HG03571 (cell line): ENCODE data around the gene STPG3.
"Not testable (repeated sequence)": the region's sequence is repeated elsewhere in the genome, so short reads cannot be mapped to it uniquely, and the experiment has no call there.

Experiments used
- ATAC-seq: cut with Tn5 transposase; IDR thresholded peaks from one replicate; pipeline ENCODE4 v1.9.1; 2021; ENCODE audit not compliant: unreplicated experiment

The STPG3 gene

GRCh38 chr9:137232510-137232909 is 18.6 kb upstream of the STPG3 start:
- ATAC-seq, result no peak

- ATAC-seq, result no peak
These were observed 17.7 kb upstream of the STPG3 start for GRCh38 chr9:137233143-137233980.

GRCh38 chr9:137234055-137234697 is 16.9 kb upstream of the STPG3 start:
- no peak for ATAC-seq

DNA sequence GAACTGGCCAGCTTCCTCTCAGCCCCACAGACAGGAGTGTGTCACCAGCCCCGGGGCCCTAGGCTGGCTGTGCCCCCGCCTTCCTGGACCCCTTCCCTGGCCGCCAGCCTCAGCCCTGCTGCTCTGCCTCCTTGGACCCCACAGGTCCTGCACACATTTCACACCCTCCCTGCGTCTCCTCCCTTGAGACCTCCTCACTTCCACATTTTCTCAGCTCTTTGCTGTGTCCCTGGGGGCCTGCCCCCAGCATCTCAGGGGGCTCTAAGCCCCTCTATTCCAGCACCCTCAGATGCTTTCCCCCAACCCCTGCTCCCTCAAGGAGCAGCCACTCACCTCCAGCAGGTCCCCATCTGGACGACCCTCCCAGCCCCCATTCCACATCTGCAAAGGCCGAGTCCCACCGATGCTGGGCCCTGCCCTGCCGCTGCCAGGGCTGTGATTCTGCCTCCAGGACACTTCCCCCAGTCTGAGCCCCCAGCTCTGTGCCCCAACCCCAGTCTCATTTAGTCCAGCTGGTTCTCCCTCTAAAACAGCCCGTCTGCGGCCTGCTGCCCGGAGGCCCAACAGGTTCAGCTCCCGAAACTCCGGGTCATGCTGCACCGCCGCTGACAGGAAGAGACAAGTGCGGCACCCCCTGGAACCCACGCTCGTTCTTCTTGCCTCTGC is 16.2 kb upstream of the STPG3 start:
- no peak for ATAC-seq

DNA sequence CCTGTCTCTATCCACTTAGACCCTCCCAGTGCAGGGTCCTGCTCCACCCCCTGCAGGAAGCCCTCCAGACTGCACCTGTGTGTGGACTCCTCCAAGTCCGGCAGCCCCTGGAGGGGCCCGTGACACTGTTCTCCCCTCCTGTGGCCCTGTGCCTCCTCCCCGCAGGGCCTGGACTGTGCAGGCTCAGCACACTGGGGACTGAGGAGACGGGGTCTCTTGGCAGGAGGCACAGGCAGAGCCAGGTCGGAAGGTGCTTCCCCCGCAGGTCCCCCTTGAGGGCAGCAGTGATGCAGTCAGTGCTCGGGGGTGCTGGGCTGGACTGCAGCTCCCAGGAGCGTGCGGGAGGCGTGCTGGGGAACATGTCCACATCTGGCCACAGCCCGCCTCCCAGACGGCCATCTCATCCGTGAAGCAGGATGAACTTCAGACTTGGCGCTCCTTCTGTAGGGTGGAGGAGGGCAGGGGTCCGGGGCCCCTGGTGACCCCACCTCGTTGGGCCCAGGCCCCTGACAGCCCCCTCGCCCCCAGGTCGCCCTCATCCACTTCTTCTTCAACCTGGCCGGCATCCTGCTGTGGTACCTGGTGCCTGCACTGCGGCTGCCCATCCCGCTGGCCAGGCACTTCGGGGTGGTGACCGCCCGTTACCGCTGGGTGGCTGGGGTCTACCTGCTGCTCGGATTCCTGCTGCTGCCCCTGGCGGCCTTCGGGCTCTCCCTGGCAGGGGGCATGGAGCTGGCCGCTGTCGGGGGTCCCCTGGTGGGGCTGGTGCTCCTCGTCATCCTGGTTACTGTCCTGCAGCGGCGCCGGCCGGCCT is 15.5 kb upstream of the STPG3 start:
- ATAC-seq, result no peak

DNA sequence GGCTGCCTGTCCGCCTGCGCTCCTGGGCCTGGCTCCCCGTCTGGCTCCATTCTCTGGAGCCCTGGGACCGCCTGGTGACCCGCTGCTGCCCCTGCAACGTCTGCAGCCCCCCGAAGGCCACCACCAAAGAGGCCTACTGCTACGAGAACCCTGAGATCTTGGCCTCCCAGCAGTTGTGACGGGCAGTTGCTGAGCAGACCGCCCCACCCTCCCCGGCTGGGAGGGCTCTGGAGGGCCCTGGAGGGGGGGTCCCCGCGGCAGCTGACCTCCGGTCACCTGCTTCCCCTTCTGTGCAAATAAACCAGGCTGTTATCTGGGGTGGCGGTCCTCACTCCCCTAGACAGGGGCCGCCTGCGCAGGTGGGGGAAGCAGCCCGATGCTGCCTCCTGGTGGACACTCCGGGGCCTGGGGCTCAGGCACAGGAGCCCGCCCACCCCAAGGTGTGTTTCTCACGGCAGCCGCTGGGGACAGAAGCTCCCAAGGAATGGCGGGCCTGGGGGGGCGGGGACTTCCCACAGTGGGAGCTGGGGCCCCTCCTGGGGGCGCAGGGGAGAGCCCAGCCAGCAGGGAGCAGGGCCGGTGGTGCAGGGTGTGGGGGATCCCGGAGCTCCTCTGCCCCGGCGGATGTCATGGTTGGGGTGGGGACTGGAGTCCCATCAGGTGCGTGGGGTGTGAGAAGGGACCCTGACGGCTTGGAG is 14.7 kb upstream of the STPG3 start:
- no peak for ATAC-seq

DNA sequence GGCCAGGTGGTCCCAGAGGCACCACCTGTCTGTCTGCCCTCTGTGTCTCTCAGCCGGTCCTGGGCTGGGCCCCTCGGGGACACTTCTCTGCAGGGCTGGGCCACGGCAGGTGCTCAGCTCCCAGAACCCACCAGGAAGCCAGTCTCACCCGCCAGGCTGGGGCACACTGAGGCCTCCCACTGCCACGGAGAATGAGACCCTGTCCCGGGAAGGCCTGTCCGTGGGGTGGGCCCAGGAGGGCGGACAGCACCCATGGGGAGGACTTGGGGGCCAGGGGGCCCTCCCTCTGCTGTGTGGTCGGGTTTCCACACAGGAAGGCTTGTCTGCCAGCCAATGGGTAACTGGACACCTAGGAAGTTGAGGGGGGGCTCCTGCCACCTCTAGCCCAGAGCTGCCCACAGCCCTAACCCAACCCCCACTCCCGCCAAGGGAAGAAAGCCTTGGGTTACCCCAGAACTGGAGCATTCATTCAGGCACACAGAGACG is 14.1 kb upstream of the STPG3 start:
- no peak for ATAC-seq

- no peak for ATAC-seq
These were observed 13.0 kb upstream of the STPG3 start for GRCh38 chr9:137237759-137238726.

DNA sequence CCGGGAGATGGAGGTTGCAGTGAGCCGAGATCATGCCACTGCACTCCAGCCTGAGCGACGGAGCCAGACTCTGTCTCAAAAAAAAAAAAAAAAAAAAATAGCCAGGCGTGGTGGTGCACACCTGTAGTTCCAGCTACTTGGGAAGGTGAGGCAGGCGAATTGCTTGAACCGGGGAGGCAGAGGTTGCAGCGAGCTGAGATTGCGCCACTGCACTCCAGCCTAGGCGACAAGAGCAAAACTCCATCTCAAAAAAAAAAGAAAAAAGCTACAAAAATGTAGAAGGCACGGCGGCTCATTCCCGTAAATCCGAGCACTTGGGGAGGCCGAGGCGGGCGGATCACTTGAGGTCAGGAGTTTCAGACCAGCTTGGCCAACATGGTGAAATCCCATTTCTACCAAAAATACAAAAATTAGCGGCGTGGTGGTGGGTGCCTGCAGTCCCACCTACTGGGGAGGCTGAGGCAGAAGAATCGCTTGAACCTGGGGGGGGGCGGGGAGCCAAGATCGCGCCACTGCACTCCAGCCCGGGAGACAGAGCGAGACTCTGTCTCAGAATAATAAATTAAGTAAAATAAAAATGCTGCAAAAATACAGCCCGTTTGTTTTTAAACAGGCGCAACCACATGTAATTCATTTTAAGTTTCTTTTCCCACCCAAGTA is 11.4 kb upstream of the STPG3 start:
- ATAC-seq, result not testable (repeated sequence)

GRCh38 chr9:137240318-137240840 is 10.7 kb upstream of the STPG3 start:
- peak; percentile 27 for ATAC-seq

DNA sequence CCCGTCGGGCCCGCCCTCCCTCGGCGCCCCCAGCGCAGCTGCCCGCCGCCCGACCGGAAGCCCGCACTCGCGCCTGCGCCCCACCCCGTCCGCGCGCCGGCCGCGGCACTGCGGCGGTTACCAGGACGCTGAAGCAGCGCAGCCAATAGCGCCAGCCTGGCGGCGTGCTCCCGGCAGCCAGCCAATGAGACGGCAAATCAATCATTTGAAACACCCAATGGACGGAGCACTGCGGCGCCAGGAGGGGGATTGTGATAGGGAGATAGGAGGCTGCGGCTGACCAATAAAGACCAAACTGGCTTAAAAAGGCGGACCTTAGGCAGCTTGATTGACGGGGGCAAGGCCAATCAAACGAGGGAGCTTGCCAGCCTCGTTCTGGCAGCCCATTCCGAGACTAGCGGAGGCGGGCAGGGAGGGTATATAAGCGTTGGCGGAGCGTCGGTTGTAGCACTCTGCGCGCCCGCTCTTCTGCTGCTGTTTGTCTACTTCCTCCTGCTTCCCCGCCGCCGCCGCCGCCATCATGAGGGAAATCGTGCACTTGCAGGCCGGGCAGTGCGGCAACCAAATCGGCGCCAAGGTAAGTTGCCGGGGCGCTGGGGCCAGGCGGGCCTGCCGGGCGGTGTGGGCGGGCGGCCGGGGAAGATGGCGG is 10.1 kb upstream of the STPG3 start, which contains the start of gene TUBB4B:
TSS of gene TUBB4B (plus strand) at position 447 of the 649 bp plus-strand sequence. CDS start at position 521, 74 bp downstream.
- peak; percentile 71 for ATAC-seq

DNA sequence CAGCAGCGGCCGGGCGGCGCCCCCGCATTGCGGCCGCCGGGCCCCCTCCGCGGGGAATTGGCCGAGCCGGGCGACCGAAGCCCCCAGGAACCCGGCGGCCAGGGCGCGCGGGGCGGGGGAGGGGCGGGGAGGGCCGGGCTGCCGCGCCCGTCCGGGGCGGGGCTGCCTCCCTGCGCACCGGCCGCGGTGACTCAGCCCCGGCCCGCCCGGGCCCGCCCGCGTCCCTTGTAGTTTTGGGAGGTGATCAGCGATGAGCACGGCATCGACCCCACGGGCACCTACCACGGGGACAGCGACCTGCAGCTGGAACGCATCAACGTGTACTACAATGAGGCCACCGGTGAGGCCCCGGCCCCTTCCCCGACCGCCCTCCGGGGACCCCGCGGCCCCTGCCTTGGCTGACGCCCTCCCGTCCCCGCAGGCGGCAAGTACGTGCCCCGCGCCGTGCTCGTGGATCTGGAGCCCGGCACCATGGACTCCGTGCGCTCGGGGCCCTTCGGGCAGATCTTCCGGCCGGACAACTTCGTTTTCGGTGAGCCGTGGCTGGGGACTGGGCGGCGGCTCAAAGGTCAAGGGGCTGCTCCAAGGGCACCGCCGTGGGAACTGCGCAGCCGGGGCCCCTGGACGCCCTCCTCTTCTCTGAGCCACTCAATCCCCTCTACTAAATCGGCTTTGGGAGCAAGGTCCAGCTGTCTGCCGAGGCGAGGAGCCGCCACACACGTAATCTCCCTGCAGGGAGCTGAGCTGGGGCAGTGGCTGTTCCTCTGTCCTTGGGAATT is 9.4 kb upstream of the STPG3 start:
- ATAC-seq, result peak; percentile 0

- no peak for ATAC-seq
These were observed 8.6 kb upstream of the STPG3 start for GRCh38 chr9:137242269-137243203.

GRCh38 chr9:137243266-137243625 is 7.8 kb upstream of the STPG3 start:
- ATAC-seq, result not testable (repeated sequence)

GRCh38 chr9:137243626-137244485 is 7.2 kb upstream of the STPG3 start:
- ATAC-seq, result no peak
